ENCODE results near the gene PPHLN1.
"Not testable (repeated sequence)": the region's sequence is repeated elsewhere in the genome, so short reads cannot be mapped to it uniquely, and the experiment has no call there.

The PPHLN1 gene

DNA sequence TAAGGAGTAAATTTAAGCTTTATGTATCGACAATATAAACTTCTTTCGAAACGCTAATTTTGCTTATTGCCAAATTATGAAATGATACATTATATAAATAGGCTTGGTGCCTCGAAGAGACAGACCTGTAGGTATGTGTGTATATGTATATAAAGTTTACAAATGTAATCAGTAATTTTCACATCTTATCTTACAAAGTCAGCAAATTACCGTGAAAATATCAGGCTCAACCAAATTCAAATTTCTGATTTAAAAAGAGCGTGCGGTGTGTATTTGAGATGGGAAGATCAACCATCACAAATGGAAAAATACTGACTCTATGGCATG, 678 bp upstream of the PPHLN1 start:
- no peak for DNase-seq

DNA sequence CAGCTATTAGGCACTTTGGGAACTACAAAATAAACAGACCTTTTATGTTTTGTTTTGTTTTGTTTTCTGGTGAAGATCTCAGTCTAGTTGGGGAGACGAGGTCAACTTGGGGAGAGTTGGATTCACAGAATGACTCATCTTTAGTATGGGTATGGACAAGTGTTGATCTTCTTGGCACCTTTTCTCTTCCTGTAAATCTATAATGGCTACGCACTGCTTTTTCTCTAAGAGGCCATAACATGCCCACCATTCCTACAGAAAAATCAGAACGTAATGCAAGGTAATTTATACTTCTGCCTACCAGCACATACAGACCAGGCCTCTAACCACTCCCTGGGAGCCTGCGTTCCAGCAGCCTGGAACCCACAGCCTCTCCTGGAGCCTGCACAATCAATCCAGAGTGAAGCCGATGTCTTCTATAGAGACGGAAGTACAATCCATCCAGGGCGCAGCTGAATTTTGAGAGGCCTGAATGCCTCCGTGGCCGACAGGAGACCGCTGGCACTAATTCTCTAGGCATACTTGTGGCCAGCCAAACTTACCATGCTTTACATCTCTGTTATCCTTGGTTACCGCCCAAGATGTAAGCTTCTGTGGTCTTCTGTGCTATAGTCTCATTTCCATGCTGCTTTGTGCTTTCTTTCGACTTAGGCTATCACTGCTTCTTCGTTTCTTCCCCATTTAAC, 717 bp downstream of the PPHLN1 start:
- peak; percentile 67 for DNase-seq

DNA sequence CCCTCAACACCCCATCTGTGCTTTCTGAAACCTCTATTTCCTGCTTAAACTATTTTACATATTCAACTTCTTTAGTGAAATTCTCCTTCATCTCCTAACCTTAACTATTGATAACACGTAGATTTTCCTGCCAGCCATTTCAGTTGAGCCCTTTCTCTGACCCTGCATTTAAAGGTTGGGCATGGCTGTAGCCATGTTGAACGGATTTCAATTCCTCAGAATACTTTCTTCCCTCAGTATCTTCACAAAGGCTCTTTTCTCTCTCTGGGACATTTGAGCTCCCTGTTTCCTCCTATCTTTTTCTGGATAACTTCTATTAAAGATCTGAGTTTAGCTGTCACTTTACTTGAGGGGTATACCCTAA, 1.2 kb downstream of the PPHLN1 start:
- DNase-seq = no peak

DNA sequence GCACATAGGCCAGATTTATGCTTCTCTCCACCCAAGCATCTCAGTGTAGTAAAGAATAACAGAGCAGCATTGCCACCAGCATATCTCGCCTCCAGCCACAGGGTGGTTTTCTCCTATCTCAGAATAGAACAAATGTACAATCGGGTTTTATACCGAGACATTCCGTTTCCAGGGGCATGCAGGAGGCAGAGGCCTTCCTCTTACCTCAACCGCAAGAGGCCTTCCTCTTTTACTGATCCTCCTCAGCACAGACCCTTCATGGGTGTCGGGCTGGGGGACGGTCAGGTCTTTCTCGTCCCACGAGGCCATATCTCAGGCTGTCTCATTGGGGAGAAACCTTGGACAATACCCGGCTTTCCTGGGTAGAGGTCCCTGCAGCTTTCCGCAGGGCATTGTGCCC, 4.1 kb downstream of the PPHLN1 start:
- DNase-seq = not testable (repeated sequence)

DNA sequence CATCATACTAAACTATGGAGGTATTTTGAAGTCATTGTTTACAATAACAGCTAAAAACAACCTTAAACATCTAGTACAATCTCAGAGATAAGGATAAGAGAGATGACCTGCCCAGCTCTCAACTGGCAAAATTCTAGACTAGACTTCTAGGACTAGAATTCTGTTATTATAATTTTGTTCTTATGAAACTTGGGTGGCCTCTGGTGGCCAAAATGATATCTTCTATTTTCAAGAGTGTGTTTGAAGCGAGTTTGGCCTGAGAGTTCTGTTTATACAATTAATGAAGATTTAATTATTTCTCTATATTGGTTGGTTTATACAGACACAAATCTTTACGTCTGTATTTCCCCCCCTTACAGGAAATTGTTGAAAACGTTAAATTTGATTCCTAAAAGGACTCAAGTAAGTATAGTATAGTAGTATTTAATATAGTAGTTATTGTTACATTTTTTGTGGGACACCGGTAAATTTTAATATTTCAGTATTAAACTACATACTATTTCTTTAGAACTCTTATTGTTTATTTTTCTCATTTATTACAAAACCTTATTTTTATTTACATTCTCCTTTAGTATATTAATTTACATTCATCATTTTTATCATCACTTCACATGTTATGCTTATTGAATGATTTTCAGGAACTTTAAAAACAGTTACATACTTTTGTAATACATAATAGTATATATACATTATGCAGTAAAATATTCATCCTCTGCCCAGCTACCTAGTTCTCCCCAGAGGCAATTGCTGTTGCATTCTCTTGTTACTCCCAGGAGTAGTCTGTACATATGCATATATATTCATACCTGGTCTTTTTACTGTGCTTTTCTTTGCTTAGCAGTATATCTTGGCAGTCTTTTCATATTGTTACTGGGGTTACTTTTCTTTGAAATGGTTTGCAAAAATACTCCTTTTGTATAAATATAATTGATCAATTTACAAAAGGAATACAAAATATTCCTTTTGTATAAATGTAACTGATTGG, 6.6 kb downstream of the PPHLN1 start:
- DNase-seq = peak; percentile 78

DNA sequence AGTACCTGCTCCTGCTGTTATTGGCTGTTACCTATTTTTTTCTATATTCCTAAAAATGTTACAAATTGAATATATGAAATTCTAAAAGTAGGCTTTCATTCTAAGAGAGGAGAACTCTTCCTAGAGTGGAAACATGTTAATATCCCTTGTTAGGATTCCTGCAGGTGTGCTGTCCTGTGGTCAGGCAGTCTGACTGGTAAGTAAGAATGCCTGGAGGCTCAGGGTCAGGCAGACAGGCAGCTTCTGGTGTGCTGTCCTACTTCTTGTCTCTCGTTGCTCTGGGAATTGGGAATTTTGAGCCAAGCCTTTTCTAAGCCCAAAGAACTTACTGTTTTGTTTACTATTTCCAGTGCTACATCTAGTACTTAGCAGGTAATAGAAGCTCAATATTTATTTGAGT, 10.3 kb downstream of the PPHLN1 start:
- no peak for DNase-seq

DNA sequence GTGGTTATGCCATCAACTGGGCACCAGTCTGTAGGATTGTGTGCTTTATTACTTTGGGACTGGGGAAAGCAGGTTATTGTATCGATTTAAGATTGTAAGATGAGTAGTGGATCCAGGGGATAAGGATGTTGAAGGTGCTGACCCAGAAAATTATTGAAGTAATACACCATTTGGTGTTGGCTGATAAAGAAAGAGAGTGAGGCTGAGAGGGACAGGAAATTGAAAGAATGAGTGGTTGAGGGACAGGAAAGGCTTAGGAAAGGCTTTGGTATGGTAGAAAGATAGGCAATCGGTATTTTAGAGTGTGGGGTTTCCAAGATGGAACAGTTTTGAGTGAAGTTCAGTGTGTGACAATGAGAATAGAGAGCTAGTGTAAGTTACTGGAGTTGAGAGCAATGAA, 12.3 kb downstream of the PPHLN1 start:
- no peak for DNase-seq

DNA sequence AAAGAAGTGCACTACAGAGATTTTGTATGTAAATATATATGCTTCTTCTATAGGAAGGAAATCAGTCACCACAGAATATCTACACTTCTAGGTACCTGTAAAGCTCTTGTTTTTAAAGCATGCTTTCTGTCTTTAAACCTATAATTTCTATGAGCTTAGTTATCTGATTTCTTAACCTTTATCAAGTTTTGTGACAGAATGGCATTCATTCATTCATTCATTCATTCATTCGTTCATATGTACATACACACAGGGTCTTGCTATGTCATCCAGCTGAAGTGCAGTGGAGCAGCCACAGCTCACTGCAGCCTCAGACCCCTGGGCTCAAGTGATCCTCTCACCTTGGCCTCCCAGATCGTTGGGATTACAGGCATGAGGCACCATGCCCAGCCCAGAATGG, 16.1 kb downstream of the PPHLN1 start:
- DNase-seq = no peak

DNA sequence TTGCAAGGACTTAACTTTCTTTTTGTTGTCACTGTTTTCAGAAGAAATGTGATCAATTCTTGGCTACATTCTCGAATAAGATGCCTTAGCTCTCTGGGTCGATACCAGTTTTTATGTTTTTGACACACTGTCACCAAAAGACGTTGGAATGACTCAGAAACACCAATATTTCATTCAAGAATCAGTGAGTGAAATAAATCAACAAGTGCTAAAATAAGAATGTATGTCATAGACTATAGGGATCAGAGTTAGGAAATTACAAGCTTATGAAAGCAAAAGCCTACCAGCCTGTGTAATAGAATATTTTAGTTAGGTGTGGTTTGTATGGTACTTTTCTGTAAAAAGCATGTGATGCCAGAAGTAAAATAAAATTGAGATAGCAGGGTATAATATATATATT, 17.8 kb downstream of the PPHLN1 start:
- no peak for DNase-seq

DNA sequence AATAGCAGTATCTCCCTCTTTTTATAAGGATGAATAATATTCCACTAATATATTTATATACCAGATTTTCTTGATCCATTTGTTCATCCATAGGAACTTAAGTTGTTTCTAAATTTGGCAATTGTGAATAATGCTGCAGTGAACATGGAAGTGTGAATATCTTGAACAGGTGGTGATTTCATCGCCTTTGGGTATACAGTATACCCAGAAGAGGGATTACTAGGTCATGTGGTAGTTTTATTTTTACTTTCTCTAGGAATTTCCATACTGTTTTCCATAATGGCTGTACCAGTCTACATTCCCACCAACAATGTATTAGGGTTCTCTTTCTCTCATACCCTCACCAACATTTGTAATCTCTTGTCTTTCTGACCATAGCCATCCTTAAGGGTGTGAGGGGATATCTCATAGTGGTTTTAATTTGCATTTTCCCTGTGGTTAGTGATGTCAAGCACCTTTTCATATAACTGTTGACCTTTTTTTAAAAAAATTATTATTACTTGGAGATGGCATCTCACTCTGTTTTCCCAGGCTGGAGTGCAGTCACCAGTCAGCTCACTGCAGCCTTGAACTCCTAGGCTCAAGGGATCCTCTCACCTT, 20.5 kb downstream of the PPHLN1 start:
- no peak for DNase-seq

DNA sequence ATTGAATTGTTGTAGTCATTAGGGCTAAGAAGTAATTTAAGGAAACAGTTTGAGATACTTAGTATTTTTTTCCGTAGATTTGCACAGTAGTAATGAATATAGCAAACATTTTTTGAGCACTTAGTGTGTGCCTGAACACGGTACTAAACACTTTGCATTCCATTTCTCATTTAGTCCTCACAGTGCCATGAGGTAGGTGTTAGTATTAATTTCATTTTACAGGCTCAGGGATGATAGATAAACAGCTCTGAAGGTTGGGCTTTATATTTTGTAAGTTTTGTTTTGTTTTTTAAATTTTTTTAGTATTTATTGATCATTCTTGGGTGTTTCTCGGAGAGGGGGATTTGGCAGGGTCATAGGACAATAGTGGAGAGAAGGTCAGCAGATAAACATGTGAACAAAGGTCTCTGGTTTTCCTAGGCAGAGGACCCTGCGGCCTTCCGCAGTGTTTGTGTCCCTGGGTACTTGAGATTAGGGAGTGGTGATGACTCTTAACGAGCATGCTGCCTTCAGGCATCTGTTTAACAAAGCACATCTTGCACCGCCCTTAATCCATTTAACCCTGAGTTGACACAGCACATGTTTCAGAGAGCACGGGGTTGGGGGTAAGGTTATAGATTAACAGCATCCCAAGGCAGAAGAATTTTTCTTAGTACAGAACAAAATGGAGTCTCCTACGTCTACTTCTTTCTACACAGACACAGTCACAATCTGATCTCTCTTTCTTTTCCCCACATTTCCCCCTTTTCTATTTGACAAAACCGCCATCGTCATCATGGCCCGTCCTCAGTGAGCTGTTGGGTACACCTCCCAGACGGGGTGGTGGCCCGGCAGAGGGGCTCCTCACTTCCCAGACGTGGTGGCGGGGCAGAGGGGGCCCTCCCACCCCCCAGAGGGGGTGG, 23.4 kb downstream of the PPHLN1 start:
- DNase-seq = not testable (repeated sequence)

DNA sequence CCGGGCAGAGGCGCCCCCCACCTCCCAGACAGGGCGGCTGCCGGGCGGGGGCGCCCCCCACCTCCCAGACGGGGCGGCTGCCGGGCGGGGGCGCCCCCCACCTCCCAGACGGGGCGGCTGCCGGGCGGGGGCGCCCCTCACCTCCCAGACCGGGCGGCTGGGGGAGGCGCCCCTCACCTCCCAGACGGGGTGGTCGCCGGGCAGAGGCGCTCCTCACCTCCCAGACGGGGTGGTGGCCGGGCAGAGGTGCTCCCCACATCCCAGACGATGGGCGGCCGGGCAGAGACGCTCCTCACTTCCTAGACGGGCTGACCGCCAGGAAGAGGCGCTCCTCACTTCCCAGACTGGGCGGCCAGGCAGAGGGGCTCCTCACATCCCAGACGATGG, 24.0 kb downstream of the PPHLN1 start:
- not testable (repeated sequence) for DNase-seq

DNA sequence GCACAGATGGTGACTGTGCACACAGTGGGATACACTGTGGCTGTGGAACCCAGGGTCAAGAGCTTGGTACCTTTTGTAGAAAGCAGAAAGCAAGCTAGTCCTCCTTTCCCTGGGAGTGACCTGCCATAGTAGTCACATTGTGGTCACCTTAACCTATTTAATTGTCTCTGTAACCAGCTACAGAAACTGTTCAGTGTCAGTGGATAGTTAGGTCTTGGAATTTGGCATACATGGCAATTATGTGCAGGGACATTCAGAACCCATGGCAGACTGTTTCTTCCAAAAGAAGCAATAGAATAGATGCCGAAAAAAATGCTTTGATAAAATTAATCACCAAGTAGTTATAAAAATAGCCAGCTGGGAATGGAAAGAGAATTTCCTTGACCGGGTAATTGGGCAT, 30.4 kb downstream of the PPHLN1 start:
- no peak for DNase-seq

DNA sequence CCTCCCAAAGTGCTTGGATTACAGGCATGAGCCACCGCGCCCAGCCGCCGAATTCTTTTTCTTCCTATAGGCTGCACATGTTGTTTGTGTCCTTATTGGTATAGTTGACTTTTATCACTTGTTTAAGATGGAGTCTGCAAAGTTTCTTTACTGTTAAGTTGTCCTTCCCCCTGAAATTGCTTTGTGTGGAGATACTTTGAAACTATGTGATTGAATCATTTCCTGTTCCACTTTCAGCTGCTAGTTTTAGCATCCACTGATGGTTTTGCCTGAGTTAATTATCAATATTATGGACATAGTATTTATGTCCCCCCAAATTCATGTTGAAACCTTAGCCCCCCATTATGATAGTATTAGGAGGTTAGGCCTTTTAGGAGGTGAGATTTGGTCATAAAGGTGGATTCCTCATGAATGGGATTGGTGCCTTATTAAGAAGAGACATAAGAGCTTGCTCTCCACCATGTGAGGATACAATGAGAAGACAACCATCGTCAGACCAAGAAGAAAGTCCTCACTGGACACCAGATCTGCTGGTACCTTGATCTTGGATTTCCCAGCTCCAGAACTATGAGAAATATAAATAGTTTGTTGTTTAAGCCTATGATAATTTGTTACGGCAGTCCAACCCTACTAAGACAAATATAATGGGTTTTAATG, 34.9 kb downstream of the PPHLN1 start:
- DNase-seq = no peak

DNA sequence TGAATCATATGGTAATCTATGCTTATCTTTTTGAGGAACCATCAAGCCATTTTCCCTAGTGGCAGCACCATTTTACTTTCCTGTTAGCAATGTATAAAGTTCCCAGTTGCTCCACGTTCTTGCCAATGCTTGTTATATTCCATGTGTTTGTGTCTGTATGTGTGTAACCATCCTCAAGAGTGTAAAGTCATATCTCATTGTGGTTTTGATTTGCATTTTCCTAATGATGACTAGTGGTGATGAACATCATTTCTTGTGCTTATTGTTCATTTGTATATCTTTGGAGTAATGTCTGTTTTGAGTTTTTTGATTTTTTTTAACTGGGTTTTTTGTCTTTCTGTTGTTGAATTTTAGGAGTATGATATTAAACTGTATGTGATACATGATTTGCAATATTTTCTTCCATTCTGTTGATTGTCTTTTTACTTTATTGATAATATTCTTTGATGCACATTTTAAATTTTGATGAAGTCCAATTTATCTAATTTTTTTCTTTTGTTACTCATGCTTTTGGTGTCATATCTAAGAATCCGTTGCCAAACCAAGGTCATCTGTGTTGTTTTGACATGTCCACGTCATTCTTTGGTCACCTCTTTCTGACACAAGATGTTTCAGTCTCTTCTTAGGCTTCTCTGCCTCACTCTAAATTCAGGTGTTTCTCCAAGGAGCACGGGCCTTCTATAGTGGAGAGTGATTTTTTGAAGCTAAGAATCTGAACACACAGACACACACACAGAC, 36.1 kb downstream of the PPHLN1 start:
- no peak for DNase-seq

DNA sequence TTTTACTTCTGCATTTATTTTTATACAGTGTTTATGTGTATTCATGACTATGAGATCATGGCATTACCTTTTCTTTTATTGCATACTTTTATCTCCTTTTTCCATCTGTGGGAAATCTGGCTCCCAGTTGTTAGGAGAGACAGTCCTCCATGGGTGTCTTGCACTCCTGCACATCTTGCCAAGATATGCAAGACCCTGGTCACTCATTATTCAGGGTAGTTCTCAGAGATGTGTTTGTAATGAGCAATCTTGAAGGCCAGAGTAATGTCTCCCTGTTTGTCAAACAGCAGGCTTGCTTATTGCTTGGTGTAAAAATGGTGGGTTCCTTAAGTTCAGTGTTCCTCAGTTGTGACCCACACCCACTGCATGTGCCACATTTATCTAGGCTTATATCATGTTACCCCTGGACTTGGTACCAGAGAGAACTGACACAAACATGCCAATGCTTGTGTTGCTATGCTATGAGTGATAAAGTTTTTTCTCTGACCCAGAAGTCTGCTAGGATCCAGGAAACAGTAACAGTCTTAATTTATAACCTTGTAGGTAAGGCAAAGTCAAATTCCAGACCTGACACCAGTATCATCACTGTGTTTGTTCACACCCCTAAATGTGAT, 36.8 kb downstream of the PPHLN1 start:
- no peak for DNase-seq

DNA sequence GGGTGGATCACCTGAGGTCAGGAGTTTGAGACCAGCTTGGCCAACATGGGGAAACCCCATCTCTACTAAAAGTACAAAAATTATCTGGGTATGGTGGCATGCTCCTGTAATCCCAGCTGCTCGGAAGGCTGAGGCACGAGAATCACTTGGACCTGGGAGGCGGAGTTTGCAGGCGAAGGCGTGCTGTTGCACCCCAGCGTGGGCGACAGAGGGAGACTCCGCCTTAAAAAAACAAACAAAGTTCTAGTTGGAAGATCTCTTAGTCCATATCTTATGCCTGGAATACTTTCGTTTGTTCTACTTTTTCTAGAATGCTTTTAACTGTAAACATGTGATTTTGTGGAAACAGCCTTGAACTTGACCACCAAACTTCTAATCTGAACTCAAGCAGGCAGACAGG, 38.7 kb downstream of the PPHLN1 start:
- DNase-seq = no peak

DNA sequence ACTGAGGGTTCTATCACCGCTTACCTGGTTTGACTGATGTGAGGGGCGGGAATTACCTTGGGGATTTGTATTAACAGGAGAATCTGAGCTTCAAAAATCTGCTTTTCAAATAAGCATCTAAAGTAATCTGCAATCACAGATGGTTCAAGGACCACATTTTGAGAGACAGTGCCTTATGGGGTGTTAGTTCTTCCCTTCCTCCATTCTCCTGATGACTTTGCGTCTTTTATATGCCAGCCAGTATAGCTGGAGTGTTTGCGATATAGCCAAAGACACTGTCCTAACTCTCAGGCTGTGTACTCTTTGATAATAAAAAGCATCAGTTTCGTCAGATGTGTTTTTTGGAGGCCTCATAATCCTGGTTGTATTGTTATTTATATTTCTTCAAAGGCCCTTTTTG, 39.5 kb downstream of the PPHLN1 start:
- DNase-seq = no peak

DNA sequence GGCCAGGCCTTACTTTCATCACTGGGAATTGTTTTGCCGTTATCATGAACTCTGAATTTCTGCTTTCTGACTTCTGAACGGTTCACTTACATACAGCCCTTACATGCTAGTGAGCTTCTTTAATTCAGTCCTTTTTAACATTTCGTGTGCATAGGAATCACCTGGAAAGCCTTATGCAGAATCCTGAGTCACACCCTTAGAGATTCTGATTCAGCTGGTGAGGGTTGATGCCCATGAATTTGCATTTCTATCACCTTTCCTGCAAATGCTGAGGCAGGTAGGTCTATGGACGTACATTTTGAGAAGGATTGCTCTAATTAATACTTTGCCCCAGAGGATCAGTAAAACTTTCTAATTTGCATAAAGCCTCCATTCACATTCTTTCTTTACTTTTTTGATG, 44.0 kb downstream of the PPHLN1 start:
- DNase-seq = no peak

DNA sequence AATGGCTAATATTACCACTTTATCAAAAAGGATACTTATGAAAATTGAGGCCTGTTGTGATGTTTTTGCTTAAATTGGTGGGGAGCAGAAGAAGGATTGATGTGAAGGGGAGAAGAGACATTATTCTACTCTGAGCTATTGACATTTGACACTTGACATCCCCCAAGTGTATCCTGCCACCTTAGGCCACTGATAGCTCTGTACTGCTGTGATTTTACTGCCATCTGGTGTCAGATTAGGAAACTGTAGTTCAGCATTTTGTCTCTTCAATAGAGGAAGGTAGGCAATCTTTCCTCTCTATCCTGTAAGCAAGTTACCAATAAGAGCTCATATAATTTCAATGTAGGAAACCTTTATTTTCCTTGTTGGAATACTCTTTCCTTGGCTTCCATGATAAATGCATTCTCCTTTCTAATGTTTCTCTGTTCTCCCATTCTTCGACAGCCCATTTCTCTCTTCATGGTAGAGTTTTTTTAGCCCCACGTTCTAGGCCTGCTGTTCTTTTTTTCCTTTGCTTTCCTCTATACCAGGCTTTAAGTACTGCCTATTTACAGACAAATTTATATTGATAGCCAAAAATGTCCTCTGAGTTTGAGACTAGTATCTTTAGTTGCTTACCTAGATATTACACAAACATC, 46.3 kb downstream of the PPHLN1 start:
- peak; percentile 75 for DNase-seq

DNA sequence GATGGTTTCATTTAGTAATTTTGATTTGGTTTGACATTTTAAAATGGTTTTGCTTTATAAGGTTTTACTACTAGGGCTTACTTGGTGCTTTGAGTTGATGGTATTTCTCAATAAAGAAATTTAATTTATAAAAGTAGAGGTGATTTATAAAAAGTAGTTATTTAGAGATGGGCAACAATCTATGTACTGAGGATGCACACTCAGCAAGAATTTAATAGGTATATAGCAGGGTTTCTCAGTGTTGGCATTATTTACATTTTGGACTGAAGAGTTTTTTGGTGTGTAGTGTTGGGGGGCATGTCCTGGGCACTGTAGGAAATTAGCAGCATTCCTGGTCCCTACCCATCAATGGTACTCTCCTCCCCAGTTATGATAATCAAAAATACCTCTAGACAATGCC, 47.7 kb downstream of the PPHLN1 start:
- no peak for DNase-seq

All from eye (tissue), 1 donor.